GM21423 (cell line): Measurements from ENCODE around the gene CCDC78.
A peak's percentile ranks its signal among the peaks of the same experiment; 100 is the strongest.
"Not testable (repeated sequence)": the region's sequence is repeated elsewhere in the genome, so short reads cannot be mapped to it uniquely, and the experiment has no call there.

Source experiments
- ATAC-seq: cut with Tn5 transposase; IDR thresholded peaks from one replicate; pipeline ENCODE4 v1.9.1; 2021; ENCODE audit warnings: mild to moderate bottlenecking, moderate library complexity; ENCODE audit not compliant: unreplicated experiment

Gene CCDC78

GRCh38 chr16:761625-762513 lies 35.6 kb upstream of the CCDC78 start:
- no peak for ATAC-seq

- ATAC-seq, result no peak
Measured at GRCh38 chr16:760545-761343, 34.5 kb upstream of the CCDC78 start, which contains the start of gene MSLN. Gene MSLN, plus strand, starts transcription at chr16:760734. Its CDS starts 1,947 bp downstream, at chr16:762681.

GRCh38 chr16:760065-760464 lies 33.8 kb upstream of the CCDC78 start:
- no peak for ATAC-seq

- ATAC-seq, result no peak
Measured at GRCh38 chr16:759110-759910, 33.1 kb upstream of the CCDC78 start.

- no peak for ATAC-seq
Measured at GRCh38 chr16:756428-756827, 30.2 kb upstream of the CCDC78 start.

- ATAC-seq, result no peak
Measured at GRCh38 chr16:754656-755055, 28.4 kb upstream of the CCDC78 start.

GRCh38 chr16:754121-754607 lies 27.9 kb upstream of the CCDC78 start:
- not testable (repeated sequence) for ATAC-seq

- no peak for ATAC-seq
Measured at GRCh38 chr16:752007-752312, 25.7 kb upstream of the CCDC78 start.

GRCh38 chr16:751152-752006 lies 25.1 kb upstream of the CCDC78 start:
- ATAC-seq, result no peak

GRCh38 chr16:750485-750884 lies 24.2 kb upstream of the CCDC78 start:
- no peak for ATAC-seq

- no peak for ATAC-seq
Measured at GRCh38 chr16:749010-749409, 22.8 kb upstream of the CCDC78 start.

GRCh38 chr16:747978-748746 lies 21.9 kb upstream of the CCDC78 start:
- ATAC-seq, result no peak

GRCh38 chr16:746637-747036 lies 20.4 kb upstream of the CCDC78 start:
- ATAC-seq, result no peak

- ATAC-seq, result no peak
Measured at GRCh38 chr16:745739-746138, 19.5 kb upstream of the CCDC78 start.

- ATAC-seq, result no peak
Measured at GRCh38 chr16:743794-744500, 17.7 kb upstream of the CCDC78 start.

- not testable (repeated sequence) for ATAC-seq
Measured at GRCh38 chr16:742894-743293, 16.7 kb upstream of the CCDC78 start.

GRCh38 chr16:741986-742629 lies 15.9 kb upstream of the CCDC78 start:
- no peak for ATAC-seq

GRCh38 chr16:740764-741505 lies 14.7 kb upstream of the CCDC78 start, which contains the start of gene CIAO3:
Gene CIAO3, minus strand, starts transcription at chr16:740997. Its CDS starts 12 bp downstream, at chr16:740985.
- peak; percentile 80 for ATAC-seq
